ENCODE data around the gene STK38.

The STK38 gene

DNA sequence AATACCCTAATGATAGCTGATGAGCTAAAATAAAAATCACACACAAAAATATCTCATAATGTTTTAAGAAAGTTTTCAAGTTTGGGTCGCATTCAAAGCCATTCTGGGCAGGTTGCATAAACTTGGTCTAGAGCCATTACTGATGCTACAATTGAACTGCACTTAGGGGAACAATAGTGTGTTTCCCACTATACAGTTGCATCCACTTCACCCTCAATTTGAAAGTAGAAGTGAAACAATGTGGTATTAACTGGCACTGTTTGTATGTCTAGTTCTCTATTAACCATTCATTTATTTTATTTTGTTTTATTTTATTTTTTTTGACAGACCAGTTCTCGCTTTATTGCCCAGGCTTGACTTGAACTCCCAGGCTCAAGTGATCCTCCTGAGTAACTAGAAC is 23.0 kb upstream of the STK38 start:
- DNase-seq (ENCODE audit: low read depth) = no peak

DNA sequence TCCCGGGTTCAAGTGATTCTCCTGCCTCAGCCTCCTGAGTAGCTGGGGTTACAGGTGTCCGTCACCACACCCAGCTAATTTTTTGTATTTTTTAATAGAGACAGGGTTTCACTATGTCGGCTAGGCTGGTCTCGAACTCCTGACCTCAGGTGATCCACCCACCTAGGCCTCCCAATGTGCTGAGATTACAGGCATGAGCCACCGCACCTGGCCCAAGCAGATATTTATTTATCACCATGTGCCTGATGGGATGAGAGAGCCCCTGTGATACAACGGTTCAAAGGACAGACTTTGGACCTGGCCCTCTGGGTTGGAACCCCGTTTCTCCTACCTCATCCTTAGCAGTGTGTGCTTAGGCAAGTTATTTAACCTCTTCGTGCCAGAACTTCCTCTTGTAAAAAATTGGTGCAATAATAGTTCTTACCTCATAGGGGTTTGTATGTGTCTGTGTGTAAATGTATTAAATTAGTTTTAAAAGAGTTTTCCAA is 19.2 kb upstream of the STK38 start:
- no peak for DNase-seq (ENCODE audit: low read depth)
- H3K4me3 ChIP-seq (ENCODE audit: low read depth, low read length) = no peak overlapping the region

More for the DNA sequence above, 23.0 kb upstream of the STK38 start:
- no peak overlapping the region for H3K4me3 ChIP-seq (ENCODE audit: low read depth, low read length)

DNA sequence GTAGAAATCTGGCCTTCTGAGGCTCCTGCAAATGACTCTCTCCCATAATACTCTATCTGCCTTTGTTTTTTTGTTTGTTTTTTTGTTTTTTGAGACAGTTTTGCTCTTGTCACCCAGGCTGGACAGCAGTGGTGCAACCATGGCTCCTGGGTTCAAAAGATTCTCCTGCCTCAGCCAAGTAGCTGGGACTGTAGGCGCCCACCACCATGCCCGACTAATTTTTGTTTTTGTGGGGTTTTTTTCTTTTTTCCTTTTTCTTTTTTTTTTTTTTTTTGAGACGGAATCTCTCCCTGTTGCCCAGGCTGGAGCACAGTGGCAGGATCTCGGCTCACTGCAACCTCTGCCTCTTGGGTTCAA is 16.6 kb upstream of the STK38 start:
- H3K4me3 ChIP-seq (ENCODE audit: low read depth, low read length) = no peak overlapping the region
- no peak for DNase-seq (ENCODE audit: low read depth)

DNA sequence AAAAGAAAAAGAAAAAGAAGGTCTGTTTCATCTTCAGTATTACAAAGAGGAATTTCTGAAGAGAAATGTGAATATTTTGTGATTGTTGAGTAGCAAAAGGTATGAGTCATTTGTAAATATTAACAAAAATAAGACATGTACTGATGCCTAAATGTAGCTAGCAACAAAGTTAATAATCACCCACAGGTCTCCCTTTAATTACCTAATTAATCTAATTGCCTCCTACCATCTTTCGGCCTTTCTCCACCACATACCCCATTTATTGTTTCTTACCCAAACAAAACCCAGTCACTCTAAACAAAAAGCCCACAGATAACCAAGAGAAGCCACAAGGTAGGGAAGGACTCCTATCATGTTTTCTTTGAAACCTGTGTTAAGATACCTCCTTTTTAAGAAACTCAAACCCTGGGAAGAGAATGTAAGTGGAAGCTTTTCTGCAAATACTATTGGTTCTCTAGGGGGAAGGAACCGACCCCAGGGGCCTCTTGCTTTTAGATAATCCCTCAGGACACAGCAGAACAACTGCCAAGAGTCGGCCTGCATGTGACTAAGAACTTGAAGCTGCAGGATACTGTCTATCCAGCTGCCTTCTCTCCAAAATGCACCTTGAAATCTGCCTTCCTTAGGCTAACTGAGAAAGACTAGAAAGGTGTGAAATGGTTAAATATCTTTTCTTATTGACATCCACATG is 16.1 kb upstream of the STK38 start:
- DNase-seq (ENCODE audit: low read depth) = no peak
- no peak overlapping the region for H3K4me3 ChIP-seq (ENCODE audit: low read depth, low read length)

DNA sequence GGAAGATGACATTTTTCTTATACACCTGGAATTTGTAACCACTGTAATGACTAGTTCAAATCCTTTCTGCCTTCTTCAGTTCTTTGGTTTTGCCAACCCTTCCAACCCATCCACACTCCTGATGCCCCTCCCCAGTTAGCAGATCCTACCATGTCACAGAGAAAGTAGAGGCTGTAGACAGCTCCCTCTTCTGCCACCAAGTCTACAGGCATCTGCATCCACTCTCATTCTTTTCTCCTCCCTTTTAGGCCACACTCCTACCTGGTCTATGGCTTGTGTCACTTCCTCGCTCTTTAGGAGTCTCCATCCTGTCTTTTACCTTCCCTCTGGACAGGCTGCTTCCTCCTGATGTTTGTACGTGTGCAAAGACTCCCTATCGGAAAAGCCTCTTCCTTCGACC is 13.5 kb upstream of the STK38 start:
- no peak overlapping the region for H3K4me3 ChIP-seq (ENCODE audit: low read depth, low read length)
- no peak for DNase-seq (ENCODE audit: low read depth)

DNA sequence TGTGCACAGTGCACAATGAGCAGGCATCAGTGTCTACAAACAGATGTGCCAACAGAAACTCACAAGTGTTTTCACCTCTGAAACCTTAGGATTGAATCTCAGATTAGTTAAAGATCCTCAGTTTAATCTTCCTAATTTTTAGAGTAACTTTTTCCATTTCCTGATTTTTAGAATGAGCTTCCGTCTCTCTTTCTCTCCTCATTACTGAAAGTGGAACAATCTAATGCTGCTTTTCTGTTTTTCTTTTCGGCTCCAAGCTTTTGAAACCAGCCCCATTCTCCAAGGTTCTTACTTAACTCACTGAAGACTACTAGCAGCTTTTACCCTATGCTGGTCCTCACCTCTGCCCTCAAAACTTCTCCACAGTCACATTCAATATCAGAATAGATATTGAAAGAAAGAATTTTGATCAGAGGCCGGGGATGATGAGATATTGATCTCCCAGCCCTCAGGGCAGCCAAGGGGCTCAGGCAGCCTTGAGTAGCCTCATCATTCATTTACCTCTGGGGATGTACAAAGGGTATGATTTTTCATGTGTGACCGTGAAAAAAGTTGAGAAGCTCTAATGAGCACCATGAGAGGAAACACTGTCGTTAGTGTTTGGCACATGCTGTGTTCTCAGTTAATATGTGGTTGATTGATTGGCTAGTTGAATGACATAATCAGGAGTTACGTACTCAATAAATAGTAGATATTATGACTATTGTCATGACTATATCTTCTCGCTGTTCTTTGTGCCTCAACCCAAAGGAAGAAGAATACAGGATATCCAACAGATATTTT is 11.9 kb upstream of the STK38 start:
- no peak for DNase-seq (ENCODE audit: low read depth)
- H3K4me3 ChIP-seq (ENCODE audit: low read depth, low read length) = no peak overlapping the region

DNA sequence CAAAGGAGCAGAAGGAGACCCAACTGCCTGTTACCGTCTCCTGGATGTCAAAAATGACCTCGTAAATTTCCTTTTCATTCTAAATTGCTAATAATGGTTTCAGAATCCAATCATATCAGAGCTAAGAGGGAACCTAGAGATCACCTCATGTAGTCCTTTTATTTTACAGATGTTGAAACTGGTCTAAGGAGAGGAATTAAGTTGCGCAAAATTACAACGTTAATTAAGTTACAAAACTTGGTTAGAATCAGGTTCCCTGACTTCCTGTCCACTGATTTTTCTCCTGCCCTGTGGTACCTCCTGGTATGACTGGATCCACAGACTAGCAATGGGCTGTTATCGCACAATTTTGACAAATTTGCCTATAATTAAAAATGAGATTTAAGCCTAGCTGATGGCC is 9.0 kb upstream of the STK38 start:
- DNase-seq (ENCODE audit: low read depth) = no peak
- no peak overlapping the region for H3K4me3 ChIP-seq (ENCODE audit: low read depth, low read length)

DNA sequence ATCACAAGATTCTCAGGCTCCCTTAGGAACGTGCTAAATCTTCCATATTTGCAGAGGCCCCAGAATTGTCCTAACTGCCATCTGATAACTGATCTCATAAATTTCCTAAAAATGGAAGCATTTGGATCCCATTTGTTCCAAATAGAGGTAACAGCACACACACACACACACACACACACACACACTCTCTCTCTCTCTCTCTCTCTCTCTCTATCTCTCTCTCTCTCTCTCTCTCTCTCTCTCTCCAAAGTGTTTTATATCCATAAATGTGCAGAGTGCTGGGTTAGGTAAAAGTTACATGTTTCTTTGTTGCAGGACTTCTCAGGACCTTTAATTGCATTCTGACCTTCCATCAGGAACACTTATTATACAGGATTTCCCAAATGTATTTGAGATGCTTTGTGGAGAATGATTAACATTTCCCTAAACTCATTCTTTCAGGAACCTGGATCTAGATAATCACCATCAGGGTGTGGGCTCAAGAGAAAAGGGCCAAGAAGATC is 8.5 kb upstream of the STK38 start:
- no peak overlapping the region for H3K4me3 ChIP-seq (ENCODE audit: low read depth, low read length)
- DNase-seq (ENCODE audit: low read depth) = no peak

DNA sequence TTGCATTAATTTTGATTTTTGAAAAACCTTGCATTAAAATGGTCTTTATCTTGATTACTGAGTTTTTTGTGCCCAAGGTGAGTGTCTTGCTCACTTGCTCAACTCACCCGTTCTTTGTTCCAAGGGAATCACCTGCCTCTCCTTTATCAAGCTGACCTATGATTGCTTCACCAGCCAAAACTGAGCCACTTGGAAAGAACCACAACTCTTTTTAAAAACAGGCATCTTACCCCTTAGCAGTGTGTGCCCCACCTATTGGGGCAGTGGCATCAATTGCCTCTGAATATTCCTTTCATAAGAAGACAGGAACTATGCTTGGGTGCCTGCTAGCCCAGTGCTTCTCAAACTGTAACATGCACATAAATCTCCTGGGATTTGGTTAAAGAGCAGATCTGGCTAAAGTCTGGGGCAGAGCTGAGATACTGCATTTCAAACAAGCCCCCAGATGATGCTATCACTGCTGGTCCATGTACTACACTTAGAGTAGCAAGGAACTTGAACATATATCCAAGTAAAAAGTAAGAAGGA is 3.3 kb upstream of the STK38 start:
- no peak for DNase-seq (ENCODE audit: low read depth)
- H3K4me3 ChIP-seq (ENCODE audit: low read depth, low read length) = no peak overlapping the region

DNA sequence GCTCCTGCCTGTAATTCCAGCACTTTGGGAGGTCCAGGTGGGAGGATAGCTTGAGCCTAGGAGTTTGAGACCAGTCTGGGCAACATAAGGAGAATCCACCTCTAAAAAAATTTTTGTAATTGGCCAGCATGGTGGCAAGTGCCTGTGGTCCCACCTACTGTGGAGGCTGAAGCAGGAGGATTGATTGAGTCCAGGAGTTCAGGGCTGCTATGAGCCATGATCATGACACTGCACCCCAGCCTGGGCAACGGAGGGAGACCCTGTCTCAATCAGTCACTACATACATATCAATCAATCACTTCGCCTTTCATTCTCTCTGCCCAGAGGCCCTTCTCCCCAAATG is 1.1 kb upstream of the STK38 start:
- no peak overlapping the region for H3K4me3 ChIP-seq (ENCODE audit: low read depth, low read length)
- DNase-seq (ENCODE audit: low read depth) = no peak

DNA sequence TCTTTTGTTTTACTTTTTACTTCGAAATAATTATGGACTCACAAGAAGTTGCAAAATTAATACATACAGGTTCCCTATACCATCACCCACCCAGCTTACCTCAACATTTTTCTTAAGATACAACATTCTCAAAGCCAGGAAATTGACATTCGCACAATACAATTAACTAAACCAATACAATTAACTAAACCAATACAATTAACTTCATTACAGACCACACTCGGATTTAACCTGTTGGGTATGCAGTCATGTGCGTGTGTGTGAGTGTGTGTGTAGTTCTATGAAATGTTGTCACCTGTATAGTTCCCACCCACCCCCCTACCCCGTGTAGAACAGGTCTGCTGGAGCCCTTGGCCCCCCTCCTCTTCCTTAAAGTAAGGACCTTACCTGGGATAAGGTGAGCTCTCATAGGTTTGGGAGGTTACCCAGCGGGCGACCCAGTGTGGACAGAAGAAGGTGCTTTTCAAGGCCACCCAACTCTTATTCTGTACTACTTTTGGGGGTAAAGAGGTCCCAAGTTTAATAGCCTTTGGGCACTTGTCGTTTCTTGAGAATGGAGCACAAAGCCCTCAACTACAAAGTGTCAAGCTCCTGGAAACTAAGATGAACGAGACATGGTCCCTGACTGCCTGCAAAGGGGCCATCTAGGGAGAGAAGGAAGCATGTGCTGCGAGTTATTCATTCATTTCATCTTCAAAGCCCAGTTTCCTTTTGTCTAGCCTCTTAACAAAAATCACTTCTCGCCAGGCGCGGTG is 544 bp upstream of the STK38 start:
- DNase-seq (ENCODE audit: low read depth) = no peak
- H3K4me3 ChIP-seq (ENCODE audit: low read depth, low read length) = peak overlapping the region; percentile 93

DNA sequence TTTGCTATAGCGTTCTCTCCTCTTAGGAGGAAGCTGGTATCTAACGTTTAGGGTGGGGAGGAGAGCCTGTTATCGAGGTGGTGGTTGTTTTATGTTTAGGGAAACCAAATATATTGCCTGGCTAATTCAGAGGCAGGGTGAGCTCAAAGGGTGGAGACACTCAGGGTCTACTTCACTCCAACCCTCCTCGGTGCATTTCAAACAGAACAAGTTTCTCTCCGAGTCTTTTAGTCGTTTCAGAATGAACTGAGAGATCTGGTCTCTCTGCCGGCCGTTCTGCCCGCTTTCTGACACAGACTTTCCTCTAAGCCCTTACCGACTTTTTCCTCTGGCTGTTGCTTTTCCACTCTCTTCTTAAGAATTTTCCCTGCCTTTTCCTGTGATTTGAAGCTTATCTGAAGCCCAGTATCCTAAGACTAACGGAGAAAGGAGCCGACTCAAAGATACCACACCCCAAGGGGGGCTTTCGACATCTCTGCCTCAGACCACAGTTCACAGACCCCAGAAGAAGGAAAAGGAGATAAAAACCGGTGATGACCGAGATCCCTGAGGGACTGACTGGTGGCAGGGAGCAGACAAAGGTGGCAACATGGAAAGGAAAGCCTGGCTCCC is 865 bp downstream of the STK38 start:
- no peak for DNase-seq (ENCODE audit: low read depth)
- H3K4me3 ChIP-seq (ENCODE audit: low read depth, low read length) = peak overlapping the region; percentile 93

DNA sequence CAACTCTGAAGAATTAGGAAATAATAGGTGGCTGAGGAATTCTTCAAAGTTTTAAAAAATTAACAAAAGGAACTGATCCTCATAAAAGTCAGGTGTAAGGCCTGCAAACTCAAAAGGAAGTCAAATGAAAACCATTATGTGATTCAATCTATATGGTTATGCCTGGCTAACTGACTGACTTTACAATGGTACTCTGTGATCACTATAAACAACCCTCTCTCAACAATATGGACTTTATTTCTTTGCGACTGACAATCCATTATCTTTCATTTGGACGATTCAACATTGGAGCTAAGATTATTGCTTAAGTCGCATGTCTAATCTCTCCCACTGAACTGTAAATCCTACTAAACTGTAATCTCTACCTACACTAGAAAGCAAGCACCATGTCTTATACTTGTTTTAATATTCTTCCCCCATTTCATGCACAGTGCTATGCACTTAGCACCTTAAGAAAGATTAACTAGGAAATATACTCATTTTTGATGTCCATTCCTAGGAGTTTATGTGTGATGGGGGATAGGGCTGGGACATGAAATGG is 1.4 kb downstream of the STK38 start:
- peak overlapping the region; percentile 93 for H3K4me3 ChIP-seq (ENCODE audit: low read depth, low read length)
- no peak for DNase-seq (ENCODE audit: low read depth)

DNA sequence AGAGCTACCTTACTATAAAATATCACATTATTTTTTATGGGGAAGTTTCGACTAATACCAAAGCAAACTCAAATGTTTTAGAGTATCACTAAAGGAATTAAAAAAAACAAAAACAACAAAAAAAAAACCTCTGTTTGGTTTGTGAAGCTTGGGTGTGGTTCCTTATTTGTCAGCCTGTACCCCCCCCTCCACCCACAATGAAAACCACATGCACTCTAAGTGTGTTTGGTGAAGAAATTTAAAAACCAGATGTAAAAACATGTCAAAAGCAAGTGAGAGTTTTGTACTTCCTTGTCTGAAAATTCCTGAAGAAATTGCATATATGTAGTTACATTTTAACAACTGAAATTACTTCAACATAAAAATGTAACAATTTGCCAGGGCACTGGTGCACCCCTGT is 3.1 kb downstream of the STK38 start:
- DNase-seq (ENCODE audit: low read depth) = no peak
- no peak overlapping the region for H3K4me3 ChIP-seq (ENCODE audit: low read depth, low read length)

DNA sequence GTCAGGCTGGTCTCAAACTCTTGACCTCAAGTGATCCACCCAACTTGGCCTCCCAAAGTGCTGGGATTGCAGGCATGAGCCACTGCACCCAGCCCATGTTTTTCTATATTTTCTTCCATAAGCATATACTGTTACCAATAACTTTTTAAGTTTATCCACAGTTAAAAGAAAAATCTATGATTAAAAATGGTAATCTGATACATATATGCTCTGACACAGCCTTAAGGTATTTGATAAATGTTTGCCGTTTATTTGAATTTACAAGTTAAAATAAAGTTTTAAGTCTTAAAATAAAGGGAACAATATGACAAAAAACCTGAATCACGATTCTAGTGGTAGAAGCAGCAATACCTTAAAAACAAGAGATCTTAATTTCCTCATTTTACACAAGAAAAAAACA is 5.2 kb downstream of the STK38 start:
- DNase-seq (ENCODE audit: low read depth) = no peak
- no peak overlapping the region for H3K4me3 ChIP-seq (ENCODE audit: low read depth, low read length)

DNA sequence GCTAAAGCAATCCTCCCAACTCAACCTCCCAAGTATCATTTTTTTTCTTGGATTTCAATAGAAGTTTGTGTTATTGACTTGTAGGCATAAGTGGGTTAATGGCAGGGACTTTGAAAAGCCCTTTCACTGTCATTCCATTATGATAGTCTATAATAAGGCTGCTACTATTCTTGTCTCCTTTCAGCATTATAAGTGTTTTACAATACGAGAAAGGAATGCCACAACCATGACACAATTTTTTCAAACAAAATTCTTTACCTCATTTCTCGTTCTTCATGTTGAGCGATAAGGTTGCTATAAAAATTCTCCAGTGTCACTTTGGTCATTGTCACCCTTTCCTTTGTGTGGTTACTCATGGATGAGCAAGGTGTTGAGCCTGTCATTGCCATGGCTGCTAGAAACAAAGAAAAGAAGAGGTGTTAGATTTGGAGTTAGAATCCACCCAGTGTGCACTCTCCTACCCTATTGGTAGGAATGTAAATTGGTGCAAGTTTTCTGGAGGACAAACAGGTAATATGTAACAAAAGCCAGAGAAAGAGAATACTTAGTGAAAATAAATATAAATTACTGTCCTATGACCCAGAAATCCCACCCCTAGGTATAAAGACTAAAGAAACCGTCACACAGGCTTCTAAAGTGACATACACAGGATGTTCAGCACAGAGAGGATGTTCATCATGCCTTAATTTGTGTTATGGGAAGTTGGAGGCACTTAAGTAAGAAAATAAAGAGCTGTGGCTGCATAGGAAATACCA is 7.3 kb downstream of the STK38 start:
- DNase-seq (ENCODE audit: low read depth) = no peak
- no peak overlapping the region for H3K4me3 ChIP-seq (ENCODE audit: low read depth, low read length)

DNA sequence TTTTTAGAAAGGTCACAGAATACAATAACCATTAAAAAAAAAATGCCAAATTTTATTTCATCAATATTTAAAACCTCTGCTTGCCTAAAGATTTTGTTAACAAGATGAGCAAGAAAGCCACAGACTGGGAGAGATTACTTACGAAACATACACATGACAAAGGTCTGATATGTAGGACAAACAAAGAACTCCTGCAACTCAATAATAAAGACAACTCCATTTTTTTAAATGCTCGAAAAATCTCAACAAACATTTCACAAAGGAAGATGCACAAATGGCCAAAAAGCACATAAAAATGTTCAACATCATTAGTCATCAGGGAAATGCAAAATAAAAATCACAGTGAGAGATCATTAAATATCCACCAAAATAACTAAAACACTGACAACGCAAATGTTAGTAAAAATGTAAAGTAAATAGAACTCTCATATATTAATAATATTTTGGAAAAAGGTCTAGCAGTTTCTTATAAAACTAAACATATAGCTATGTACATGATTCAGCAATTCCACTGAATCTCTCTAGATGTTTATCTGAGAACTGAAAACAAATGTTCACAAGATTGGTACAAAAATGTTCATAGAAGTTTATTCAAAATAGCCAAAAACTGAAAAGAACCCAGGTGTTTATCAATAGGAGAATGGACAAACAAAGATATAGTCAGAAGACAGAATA is 10.3 kb downstream of the STK38 start:
- H3K4me3 ChIP-seq (ENCODE audit: low read depth, low read length) = no peak overlapping the region
- no peak for DNase-seq (ENCODE audit: low read depth)

DNA sequence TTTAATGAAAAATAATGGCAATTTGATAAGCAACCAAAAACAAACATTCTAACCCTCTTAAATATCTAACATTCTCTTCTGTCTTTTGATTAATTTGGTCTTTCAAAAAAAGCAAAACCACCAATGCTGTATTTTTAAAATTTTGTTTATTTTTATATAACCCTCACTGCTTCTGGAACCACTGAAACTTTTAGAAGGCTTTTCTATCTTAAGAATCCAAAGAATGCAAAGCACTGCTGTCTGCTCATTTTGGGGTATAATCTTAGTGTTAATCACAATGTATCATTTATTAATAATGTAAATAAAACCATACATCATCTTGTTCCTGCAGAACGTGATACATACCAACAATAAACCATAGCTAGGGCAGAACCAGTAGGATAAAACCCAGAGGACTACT is 14.0 kb downstream of the STK38 start:
- DNase-seq (ENCODE audit: low read depth) = no peak
- H3K4me3 ChIP-seq (ENCODE audit: low read depth, low read length) = no peak overlapping the region

All from skeletal muscle cell (primary cell).